DND-41 (cell line): ENCODE measurements around the gene TRPV6.

Experiments used
- CTCF ChIP-seq: IDR thresholded peaks from 2 replicates; pipeline ENCODE4 v1.5.1; 2012; ENCODE audit warnings: borderline replicate concordance, low read length, moderate library complexity, mild to moderate bottlenecking; ENCODE audit not compliant: poor library complexity, severe bottlenecking; ENCODE audit errors: extremely low read depth
- EZH2 ChIP-seq: IDR thresholded peaks from 3 replicates; pipeline ENCODE4 v1.6.1; 2012; ENCODE audit warnings: borderline replicate concordance, low read depth, mild to moderate bottlenecking, moderate library complexity, low read length, inconsistent platforms; ENCODE audit not compliant: severe bottlenecking

DNA sequence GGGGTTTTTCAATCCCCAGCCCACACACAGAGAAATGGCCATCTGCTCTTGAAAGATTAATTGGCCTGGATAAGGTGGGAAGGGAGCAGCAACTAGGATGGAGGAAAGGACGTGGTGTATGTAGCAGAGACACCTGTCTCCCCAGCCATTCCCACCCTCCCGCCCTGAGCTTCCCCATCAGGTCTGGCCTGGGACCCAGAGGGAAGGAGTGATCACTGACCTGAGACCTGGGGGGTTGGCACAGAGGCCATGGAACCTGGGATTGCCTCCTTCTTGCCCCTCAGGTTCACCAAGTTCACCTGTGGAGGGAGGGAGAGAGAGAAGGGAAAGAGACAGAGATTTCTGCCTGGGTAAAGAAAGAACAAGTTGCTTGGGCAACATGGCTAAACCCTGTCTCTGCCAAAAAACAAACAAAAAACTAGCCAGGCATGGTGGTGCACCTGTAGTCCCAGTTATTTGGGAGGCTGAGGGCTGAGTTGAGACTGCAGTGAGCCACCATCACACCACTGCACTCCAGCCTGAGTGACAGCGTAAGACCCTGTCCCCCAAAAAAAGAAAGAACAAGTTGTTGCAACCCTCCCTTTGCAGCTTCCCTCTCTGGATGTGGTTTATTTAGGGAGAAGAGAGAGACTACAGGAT, 11.3 kb upstream of the TRPV6 start:
- TF ChIP-seq CTCF (no peak), EZH2 (no peak)
